ENCODE measurements around the gene UQCC2. TPM values are rescaled to one million over a fixed set of nuclear protein-coding genes. Genes with fewer than 3 reads are reported as not detected.

UQCC2 gene
- total and polyA plus RNA-seq, 2 of the 4 experiments (the other 2 are of a cell fraction), result 13.8 to 34.5 TPM

GRCh38 chr6:33673851-33674250, 37.6 kb downstream of the UQCC2 start:
- no TSS peak for BruUV-seq (replicated peaks)

More at GRCh38 chr6:33673851-33674250, 37.6 kb downstream of the UQCC2 start:
- CTCF ChIA-PET, result no interaction called here
- POLR2A ChIA-PET (ENCODE audit: unreplicated experiment), result no interaction called here
- Histone ChIP-seq H2BK120ac (ENCODE audit: low read depth, low read length) (peak overlapping the region; percentile 41; the same call in 1 of the 2 replicates), H2BK20ac (ENCODE audit: low read depth, low read length) (peak overlapping the region; percentile 5; the same call in 1 of the 2 replicates), H3K18ac (ENCODE audit: low read depth, low read length) (no peak overlapping the region), H2AK9ac (replicated peaks; ENCODE audit: low read depth, low read length, poor library complexity) (peak overlapping the region; percentile 92), H2BK15ac (ENCODE audit: low read depth, low read length) (no peak overlapping the region), H3K9ac (ENCODE audit: low read depth, low read length) (no peak overlapping the region), H4K91ac (ENCODE audit: insufficient read depth, low read depth, low read length) (peak overlapping the region; percentile 34; the same call in 1 of the 2 replicates), H2BK5ac (ENCODE audit: low read depth, low read length, poor library complexity, severe bottlenecking) (peak overlapping the region; percentile 7), H3K4ac (ENCODE audit: low read depth, low read length) (peak overlapping the region; percentile 42), H3K9me1 (ENCODE audit: insufficient read depth, low read length) (peaks cover 21% of the 10 kb centered on the region), H4K8ac (ENCODE audit: low read depth in 2 of 2, low read length in 2 of 2) (no peak overlapping the region; a peak in 1 of 4 replicates), H3K4me2 (ENCODE audit: low read depth, low read length) (no peak overlapping the region), H4K5ac (ENCODE audit: low read depth, low read length) (no peak overlapping the region), H3K14ac (replicated peaks; ENCODE audit: low read depth, low read length) (no peak overlapping the region), H3K4me1 (ENCODE audit: control insufficient read depth, insufficient read depth, low read length) (peaks cover 21% of the 10 kb centered on the region), H3K79me1 (ENCODE audit: low read depth in 1 of 2, low read length in 2 of 2) (no peaks in the 10 kb centered on the region), H3K23ac (ENCODE audit: low read depth, low read length) (no peak overlapping the region), H2AK5ac (ENCODE audit: low read depth, low read length) (peak overlapping the region; percentile 58), H3K9me3 (ENCODE audit: control insufficient read depth, insufficient read depth, low read length) (no peaks in the 10 kb centered on the region), H3K56ac (ENCODE audit: extremely low read depth, insufficient read depth, low read length) (no peak overlapping the region), H3K36me3 (ENCODE audit: control insufficient read depth, insufficient read depth, low read length) (no peaks in the 10 kb centered on the region), H3K4me3 (ENCODE audit: insufficient read depth, low read depth, low read length) (no peak overlapping the region), H4K20me1 (ENCODE audit: insufficient read depth, low read length) (no peaks in the 10 kb centered on the region), H2AFZ (replicated peaks; ENCODE audit: low read length, poor library complexity) (no peak overlapping the region), H3K27ac (ENCODE audit: insufficient read depth, low read length) (no peak overlapping the region), H3K27me3 (ENCODE audit: control insufficient read depth, insufficient read depth, low read length) (no peaks in the 10 kb centered on the region)
- DNase-seq (no peak), ATAC-seq (ENCODE audit: low read depth) (no peak)
- WGBS, 2 experiments (ENCODE audit: extremely low coverage in 2 of 2, insufficient read length in 1 of 2), result no CpG with 5 or more reads among the region's 7 CpGs
- in situ Hi-C loops (cut with MboI; ENCODE audit: low sequenced_read_pairs) (no loop called here), intact Hi-C loops (cut with micrococcal nuclease) (loop anchor here (1.0 to 10.0 kb wide), 2 partner anchors 85 to 219 kb away; partner anchors contain the start of gene ZBTB9), dilution Hi-C loops (cut with HindIII; ENCODE audit: low sequenced_read_pairs, unreplicated experiment) (no loop called here)
- TF ChIP-seq MAZ (IDR thresholded peaks at IDR 0.05; ENCODE audit: borderline replicate concordance, low read depth, low read length) (no peak), NFE2L2 (IDR thresholded peaks at IDR 0.05; ENCODE audit: low read depth, low read length) (no peak), RAD21 (IDR thresholded peaks at IDR 0.05; ENCODE audit: low read length) (no peak), CEBPB (IDR thresholded peaks at IDR 0.05; ENCODE audit: low read depth, low read length) (no peak), SMC3 (IDR thresholded peaks at IDR 0.05; ENCODE audit: low read depth, low read length) (no peak), MXI1 (IDR thresholded peaks at IDR 0.05; ENCODE audit: borderline replicate concordance, low read depth, low read length) (no peak)

Data from IMR-90 (cell line).